K562 (cell line): ENCODE measurements around the gene SLC16A10. TPM values are rescaled to one million over a fixed set of nuclear protein-coding genes. Genes with fewer than 3 reads are reported as not detected.

Experiments used
- HES1 ChIP-seq: fragments of 450-650 bp; IDR thresholded peaks from 2 replicates; pipeline ENCODE4 v1.6.1; 2016; ENCODE audit warnings: low read depth, mild to moderate bottlenecking, moderate library complexity
- KDM1A ChIP-seq, 2 experiments: fragments of 450-650 bp; IDR thresholded peaks; 2 replicates each; pipeline ENCODE4 v1.6.1; 2016; ENCODE audit warnings: mild to moderate bottlenecking in 2 of 2
- MEIS2 ChIP-seq: fragments of 450-650 bp; IDR thresholded peaks from 2 replicates; pipeline ENCODE4 v1.6.1; 2014; ENCODE audit warnings: mild to moderate bottlenecking; ENCODE audit not compliant: partially characterized antibody
- MYNN ChIP-seq, 2 experiments: sonication (generic); formaldehyde crosslinking in 1 of 2; IDR thresholded peaks; 2 replicates each; pipeline versions ENCODE4 v1.5.0 to v1.6.1; 2016 to 2020; ENCODE audit warnings: antibody characterized with exemption in 1 of 2, missing genetic modification reagents in 1 of 2
- PHTF2 ChIP-seq: fragments of 250-450 bp; sonication (Bioruptor Pico); IDR thresholded peaks from 2 replicates; pipeline ENCODE4 v1.5.0; 2021; ENCODE audit warnings: mild to moderate bottlenecking
- RBM39 ChIP-seq: fragments of 200-400 bp; formaldehyde crosslinking; optimal IDR thresholded peaks from 2 replicates; pipeline ENCODE3; 2018; ENCODE audit warnings: low read depth, low read length
- RNF2 ChIP-seq: sonication (generic); IDR thresholded peaks from 2 replicates; pipeline ENCODE4 v1.6.1; 2016
- SMAD4 ChIP-seq: fragments of 250-450 bp; sonication (Bioruptor Pico); conservative IDR thresholded peaks from 2 replicates; pipeline ENCODE4 v1.8.0; 2021; ENCODE audit warnings: inconsistent platforms, mild to moderate bottlenecking, moderate library complexity
- THAP7 ChIP-seq: fragments of 250-450 bp; sonication (Bioruptor Pico); IDR thresholded peaks from 2 replicates; pipeline ENCODE4 v1.5.0; 2021
- VEZF1 ChIP-seq: fragments of 200-800 bp; sonication (Bioruptor generic); IDR thresholded peaks from 2 replicates; pipeline ENCODE4 v1.6.1; 2017; ENCODE audit warnings: missing genetic modification characterization, missing compliant biosample characterization
- ZC3H4 ChIP-seq: sonication (generic); formaldehyde crosslinking; IDR thresholded peaks from 2 replicates; pipeline ENCODE4 v1.9.0; 2021; ENCODE audit warnings: missing genetic modification reagents, borderline replicate concordance
- ZHX1 ChIP-seq: fragments of 150-350 bp; conservative IDR thresholded peaks from 2 replicates; pipeline ENCODE4 v1.6.1; 2014; ENCODE audit warnings: low read length
- ZNF282 ChIP-seq: sonication (generic); formaldehyde crosslinking; IDR thresholded peaks from 2 replicates; pipeline ENCODE4 v1.8.1; 2023; ENCODE audit warnings: missing genetic modification reagents
- polyA plus RNA-seq, 8 experiments: library from polyadenylated mRNA; depleted of rRNA in 4 of 8; stranded (reverse) in 5 of 8; unstranded in 3 of 8; fragments of >200 nt; fragmentation: Nextera tagmentation in 2 of 8; fragmentation: Illumina TruSeq in 1 of 8; extraction: Ambion mirVana in 2 of 8; extraction: Trizol in 1 of 8; gene quantifications; 2 replicates each; pipeline versions ENCODE4 v1.2.1 to v1.2.3, GENCODE V29; 2011 to 2014; ENCODE audit warnings: inconsistent platforms in 1 of 8, missing spikeins in 1 of 8
- total RNA-seq, 7 experiments: library from RNA; depleted of rRNA in 6 of 7; stranded (reverse); fragments of >200 nt in 6 of 7; fragmentation: Illumina TruSeq in 2 of 7; extraction: Trizol in 2 of 7; gene quantifications; 2 replicates each; pipeline versions ENCODE4 v1.2.1 to v1.2.3, GENCODE V29; 2011 to 2021; ENCODE audit warnings: low replicate concordance in 1 of 7

Gene SLC16A10
- total and polyA plus RNA-seq, 9 of the 15 experiments (the other 6 are each of a cell fraction or from before 2014, with no cell fraction given): 0.02 to 0.54 (median 0.24) TPM; not detected in 4

- TF ChIP-seq VEZF1 (CRISPR knock-in tag) (0 out of 2 replicates have a peak, but pooled peaks have one; percentile 38), KDM1A (IDR thresholded peaks at IDR 0.05) (peak; percentile 37 to 45; a peak in 2 of 4 replicates), MYNN (IDR thresholded peaks at IDR 0.05) (no peak), MYNN (CRISPR knock-in tag; IDR thresholded peaks at IDR 0.05) (no peak), ZNF282 (CRISPR knock-in tag) (no peak), HES1 (no peak), RNF2 (no peak), ZC3H4 (no peak), SMAD4 (no peak), ZHX1 (no peak), THAP7 (CRISPR knock-in tag) (no peak), PHTF2 (no peak), RBM39 (no peak), MEIS2 (no peak)
Measured at GRCh38 chr6:111260570-111261298, 173.4 kb downstream of the SLC16A10 start (continued).
